ENCODE measurements around the gene FAM3B.
A peak's percentile ranks its signal among the peaks of the same experiment; 100 is the strongest.

The FAM3B gene

DNA sequence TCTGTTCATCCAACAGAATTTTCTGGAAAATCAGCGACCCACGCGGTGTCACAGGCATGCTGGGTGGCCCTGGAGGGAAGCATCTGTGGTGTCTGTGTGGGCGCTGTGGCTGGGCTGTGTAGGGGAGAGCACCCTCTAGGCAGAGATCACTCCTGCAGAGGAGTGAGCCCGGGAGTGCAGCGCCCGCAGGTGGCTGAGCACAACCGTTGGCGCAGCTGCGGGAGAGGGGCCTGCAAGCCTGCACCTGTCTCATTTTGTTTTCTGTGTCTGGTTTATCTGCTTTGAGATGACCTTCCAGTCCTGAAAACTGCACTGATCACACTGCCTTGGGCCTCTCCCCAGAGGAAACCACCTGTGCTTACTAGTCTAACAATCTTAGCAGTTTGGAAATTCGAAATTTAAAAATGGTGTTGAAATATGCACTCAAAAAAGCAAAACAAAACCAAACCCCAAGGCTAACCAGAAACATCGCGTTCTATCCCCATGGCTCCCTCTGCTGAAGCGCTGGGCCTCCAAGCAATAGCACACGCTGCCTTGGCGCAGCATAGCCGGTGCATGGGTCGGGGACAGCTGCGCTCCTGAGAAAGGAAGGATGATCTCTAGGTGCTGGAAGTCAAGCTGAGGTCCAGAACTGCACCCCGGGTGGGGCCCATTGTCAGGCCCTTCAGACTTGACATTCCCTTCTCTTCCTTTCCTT, 4.8 kb downstream of the FAM3B start:
- peak; percentile 40 for DNase-seq

DNA sequence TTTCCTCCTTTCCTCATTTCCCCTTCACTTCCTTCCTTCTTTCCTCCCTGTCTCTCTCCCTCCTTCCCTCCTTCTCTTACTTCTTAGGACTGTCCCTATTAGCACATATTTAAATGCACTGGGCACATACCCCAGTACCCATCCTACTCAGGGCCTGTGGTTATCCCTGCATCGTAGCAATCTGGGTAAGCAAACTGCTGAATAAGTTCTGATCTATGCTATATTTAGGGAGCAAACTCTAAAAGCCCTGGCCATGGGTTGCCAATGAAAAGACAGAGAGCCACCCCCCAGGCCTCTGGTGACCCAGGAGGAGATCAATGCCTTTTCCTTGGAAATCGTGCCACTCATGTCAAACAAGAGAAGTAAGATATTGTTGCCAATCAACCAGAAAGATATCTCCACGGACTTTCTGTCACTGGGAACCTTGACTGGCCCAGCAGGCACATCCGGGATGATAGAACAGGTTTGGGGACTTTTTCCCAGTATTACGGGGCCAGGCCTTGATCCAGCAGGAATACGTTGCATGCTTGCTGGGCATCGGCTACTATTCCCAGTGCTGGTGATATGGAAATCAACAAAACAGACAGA, 5.4 kb downstream of the FAM3B start:
- no peak for DNase-seq

DNA sequence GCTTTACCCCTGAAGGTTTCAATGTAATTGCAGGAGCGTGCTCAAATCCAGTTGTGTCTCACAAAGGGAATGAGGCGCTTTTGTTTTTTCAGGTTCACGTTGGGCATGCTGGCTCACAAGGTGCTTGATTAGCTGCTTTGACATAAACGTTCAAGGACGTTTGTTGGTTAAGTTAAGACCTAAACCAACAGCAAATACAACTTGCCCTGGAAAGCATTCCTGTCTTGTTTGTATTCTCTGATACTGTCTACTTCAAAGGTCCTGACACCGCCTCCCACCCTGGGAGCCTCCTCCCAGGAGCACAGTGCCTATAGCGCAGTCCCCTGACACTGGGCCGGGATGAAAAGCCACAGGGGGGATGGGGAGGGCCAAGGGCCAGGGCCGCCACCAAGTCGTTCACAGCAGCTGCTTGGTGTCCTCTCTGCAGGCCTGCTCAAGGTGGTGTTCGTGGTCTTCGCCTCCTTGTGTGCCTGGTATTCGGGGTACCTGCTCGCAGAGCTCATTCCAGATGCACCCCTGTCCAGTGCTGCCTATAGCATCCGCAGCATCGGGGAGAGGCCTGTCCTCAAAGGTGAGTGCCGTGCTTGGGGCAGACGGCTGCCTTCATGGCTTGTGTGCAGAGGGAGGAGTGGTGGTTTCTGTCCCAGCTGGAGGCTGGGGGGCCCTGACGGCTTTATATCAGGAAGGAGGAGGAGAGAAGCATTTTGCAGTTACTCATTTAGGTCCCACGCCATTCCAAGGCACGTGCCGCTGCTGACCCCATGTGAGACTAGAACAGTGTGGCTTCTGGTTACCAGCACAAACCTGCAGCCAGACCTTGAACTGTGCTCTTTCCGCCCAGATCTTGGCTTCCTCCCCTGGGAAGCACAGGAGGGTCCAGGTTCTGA, 6.1 kb downstream of the FAM3B start:
- DNase-seq: no peak

DNA sequence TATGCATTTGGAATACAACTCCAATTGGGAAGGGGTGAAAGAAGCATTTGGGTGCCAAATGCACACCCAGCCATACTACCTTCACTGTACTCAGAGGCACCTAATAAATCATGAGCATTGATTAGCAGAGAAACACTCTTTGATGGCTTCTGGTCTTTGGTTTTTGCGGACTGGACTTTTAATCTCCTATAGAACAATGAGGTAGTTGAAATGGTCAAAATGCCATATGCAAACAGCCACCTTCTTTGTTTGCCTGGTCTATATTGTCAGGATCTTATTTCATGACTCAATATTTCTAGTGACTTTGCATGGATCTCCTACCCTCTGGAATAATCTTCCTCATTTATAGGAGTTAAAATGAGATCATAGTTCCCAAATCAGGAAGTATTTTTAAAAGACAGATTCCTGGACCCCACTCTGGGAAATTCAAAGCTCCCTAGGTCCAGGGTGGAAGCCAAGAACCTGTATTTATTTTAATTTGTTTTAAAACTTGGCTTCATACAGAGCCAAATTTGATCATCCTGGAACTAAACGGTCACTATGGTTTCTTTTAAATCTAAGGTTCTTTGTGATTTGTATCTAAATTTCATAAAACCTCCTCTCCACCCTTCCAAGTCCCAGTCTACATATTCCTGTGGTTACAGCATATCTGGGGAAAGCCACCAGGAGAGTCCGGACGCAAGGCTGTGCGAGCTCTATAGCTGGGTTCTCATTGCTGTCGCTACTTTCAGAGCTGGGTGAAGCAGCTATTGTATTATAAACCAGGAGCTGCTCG, 8.7 kb downstream of the FAM3B start:
- DNase-seq: no peak

GRCh38 chr21:41326414-41327080, 9.9 kb downstream of the FAM3B start:
- DNase-seq: no peak

- no peak for DNase-seq
Observed at GRCh38 chr21:41327753-41328152, 11.2 kb downstream of the FAM3B start.

GRCh38 chr21:41328660-41329607, 12.3 kb downstream of the FAM3B start:
- DNase-seq: no peak

DNA sequence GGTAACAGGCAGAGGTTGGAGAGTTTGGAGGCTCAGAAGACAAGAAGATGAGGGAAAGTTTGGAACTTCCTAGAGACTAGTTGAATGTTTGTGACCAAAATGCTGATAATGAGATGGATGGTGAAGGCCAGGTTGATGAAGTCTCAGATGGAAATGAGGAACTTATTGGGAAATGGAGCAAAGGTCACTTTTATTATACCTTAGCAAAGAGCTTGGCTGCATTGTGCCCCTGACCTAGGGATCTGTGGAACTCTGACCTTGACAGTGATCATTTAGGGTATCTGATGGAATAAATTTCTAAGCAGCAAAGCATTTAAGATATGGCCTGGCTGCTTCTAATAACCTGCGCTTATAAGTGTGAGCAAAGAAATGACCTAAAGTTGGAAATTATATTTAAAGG, 17.2 kb downstream of the FAM3B start:
- DNase-seq: no peak

GRCh38 chr21:41337515-41337914, 20.9 kb downstream of the FAM3B start:
- DNase-seq: no peak

GRCh38 chr21:41338455-41338854, 21.9 kb downstream of the FAM3B start:
- no peak for DNase-seq

- no peak for DNase-seq
Observed at GRCh38 chr21:41342035-41342434, 25.4 kb downstream of the FAM3B start.

- no peak for DNase-seq
Observed at GRCh38 chr21:41344146-41344545, 27.5 kb downstream of the FAM3B start.

GRCh38 chr21:41345356-41345755, 28.8 kb downstream of the FAM3B start:
- no peak for DNase-seq

DNA sequence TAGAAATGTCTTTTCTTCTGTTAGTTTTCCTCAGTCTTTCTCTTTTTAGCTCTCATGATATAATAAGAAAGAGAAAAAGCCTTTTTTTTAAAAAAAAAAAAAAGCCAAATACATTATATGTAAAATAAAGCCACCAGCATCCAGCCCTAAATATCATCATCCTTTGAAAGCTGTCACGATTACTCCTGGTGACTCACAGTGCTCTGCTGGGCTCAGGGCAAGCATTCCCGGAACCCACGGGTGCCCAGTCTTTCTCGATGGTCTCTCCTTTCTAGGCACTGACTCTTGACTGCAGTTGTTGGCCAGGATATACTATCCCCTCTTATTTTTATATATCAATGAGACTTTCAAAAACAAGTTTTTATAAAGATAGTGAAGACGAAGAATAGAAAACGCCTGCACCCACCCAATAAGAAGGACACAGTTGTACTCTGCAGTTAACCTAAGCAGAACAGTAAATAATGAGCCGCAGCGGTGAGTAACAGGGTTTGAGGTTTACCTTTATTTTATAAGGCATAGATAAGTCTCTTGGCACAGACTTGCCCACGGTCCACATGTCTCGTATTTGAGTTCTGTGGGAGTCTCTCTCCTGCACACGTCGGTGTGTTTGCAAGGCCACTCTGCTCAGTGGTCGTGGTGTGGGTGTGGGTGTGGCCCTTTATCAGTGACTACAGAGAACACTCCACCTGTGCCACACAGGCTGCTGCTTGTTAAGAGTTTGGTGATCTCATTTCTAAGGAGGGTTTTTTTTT, 29.5 kb downstream of the FAM3B start:
- no peak for DNase-seq

DNA sequence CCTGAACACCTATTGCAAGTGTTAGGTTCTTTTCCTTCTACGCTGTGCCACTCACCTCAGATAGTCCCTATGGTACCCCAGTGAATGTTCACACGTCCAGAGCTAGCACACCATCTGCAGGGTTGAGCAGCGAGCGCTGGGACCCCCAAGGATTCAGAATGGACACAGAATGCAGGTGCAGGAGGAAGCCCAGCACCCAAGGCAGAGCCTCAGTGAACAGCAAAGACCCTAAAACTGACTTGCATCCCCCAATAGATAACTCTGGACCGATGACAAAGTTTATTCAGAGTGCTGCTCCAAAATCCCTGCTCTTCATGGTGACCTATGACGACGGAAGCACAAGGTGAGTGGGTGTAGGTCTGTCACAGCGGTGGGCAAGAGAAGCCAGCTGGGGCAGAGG, 30.2 kb downstream of the FAM3B start:
- DNase-seq: no peak

GRCh38 chr21:41348434-41348833, 31.8 kb downstream of the FAM3B start:
- no peak for DNase-seq

DNA sequence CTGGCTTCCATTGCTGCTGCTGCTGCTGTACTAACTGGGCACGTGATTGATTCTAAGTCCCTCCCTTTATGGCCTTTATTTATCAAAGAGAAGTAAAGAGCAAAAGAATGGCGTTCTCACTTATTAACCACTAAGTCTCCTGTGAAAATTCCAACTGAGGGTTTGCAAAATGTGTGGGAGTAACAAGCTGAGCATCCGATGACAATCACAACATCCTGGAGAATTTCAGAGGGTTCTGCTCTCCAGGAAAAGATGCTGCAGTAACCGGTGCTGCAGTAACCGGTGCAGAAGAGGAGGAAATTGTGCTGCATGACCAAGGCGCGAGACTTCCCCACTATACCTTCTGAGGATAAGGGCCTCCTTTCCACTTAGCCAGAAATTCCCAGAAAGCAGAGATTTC, 32.5 kb downstream of the FAM3B start:
- DNase-seq: no peak

DNA sequence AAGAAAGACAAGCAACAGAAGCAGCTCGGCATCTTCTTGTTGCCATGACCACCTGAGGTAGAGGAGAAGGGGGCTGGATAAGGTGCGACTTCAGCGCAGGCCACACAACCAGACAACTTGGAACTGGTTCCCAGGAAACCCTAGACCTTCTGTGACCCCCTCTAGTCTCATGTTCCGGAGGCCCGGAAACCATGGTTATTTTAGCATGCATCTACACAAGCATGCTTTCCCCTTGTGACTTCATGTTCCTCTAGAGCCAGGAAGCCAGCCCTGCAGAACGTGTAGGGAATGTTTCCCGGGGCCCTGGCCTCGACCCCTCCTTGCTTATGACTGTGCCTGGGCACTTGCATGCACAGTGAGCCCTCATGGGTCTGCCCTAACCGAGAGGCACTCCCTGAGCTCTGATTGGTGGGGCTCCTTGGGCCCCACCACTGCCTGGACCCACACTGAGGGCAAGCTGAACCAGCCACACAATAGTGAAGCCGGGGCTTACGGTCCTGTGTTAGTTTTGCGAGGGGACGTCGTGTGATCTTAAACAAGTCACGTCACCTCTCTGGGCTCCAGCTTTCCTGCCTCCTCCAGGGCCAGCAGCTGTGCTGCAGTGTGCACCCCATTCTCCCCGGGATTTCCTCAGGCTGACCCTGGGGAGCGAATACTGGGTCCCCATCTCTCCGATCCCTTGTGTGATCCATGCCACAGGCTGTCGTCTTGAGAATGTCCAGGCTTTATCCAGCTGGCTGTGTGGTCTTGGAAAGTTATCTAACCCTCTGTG, 33.2 kb downstream of the FAM3B start:
- DNase-seq: no peak

- DNase-seq: no peak
Observed at GRCh38 chr21:41350436-41351155, 34.0 kb downstream of the FAM3B start.
